Loucy (cell line): ENCODE data around the gene CLCNKA.
"Not testable (repeated sequence)": the region's sequence is repeated elsewhere in the genome, so short reads cannot be mapped to it uniquely, and the experiment has no call there.

Experiments used
- H2AFZ ChIP-seq: fragments of 200-600 bp; sonication (generic); 2 replicates; pipeline ENCODE4 v1.6.0; 2016; ENCODE audit warnings: antibody characterized with exemption, mild to moderate bottlenecking, low read length, moderate library complexity
- H3F3A ChIP-seq: fragments of 200-600 bp; 2 replicates; pipeline ENCODE4 v1.6.0; 2016; ENCODE audit warnings: antibody characterized with exemption, low read depth, mild to moderate bottlenecking
- H3K27me3 ChIP-seq: fragments of 200-600 bp; sonication (generic); 2 replicates; pipeline ENCODE4 v1.6.1; 2014; ENCODE audit warnings: low read length, mild to moderate bottlenecking; ENCODE audit not compliant: insufficient read depth, poor library complexity, severe bottlenecking
- H3K36me3 ChIP-seq: fragments of 200-600 bp; sonication (generic); 2 replicates; pipeline ENCODE4 v1.6.1; 2016; ENCODE audit warnings: low read length; ENCODE audit not compliant: insufficient read depth
- H3K4me1 ChIP-seq: fragments of 200-600 bp; sonication (generic); 2 replicates; pipeline ENCODE4 v1.5.1; 2014; ENCODE audit warnings: low read length, mild to moderate bottlenecking; ENCODE audit not compliant: insufficient read depth, poor library complexity, severe bottlenecking
- H3K4me2 ChIP-seq: fragments of 200-600 bp; sonication (generic); 2 replicates; pipeline ENCODE4 v1.6.0; 2014; ENCODE audit warnings: antibody characterized with exemption, low read length, low read depth, mild to moderate bottlenecking; ENCODE audit not compliant: poor library complexity, severe bottlenecking
- H3K4me3 ChIP-seq: fragments of 200-600 bp; sonication (generic); 2 replicates; pipeline ENCODE4 v1.5.1; 2014; ENCODE audit warnings: low read length, mild to moderate bottlenecking, mixed read lengths; ENCODE audit not compliant: poor library complexity, severe bottlenecking
- H3K79me2 ChIP-seq: fragments of 200-600 bp; sonication (generic); 2 replicates; pipeline ENCODE4 v1.6.1; 2014; ENCODE audit warnings: low read length; ENCODE audit not compliant: insufficient read depth
- H3K9ac ChIP-seq: fragments of 200-600 bp; sonication (generic); 2 replicates; pipeline ENCODE4 v1.6.0; 2014; ENCODE audit warnings: mild to moderate bottlenecking, low read depth, low read length, moderate library complexity; ENCODE audit not compliant: poor library complexity, severe bottlenecking
- H3K9me2 ChIP-seq: fragments of 200-600 bp; sonication (generic); replicated peaks from 2 replicates; pipeline ENCODE4 v1.6.1; 2016; ENCODE audit warnings: low read depth, low read length, mixed read lengths
- H3K9me3 ChIP-seq: fragments of 200-600 bp; sonication (generic); 2 replicates; pipeline ENCODE4 v1.6.1; 2014; ENCODE audit warnings: mild to moderate bottlenecking, antibody characterized with exemption, low read length, low read depth; ENCODE audit not compliant: insufficient read depth
- H4K20me1 ChIP-seq: fragments of 200-600 bp; sonication (generic); 2 replicates; pipeline ENCODE4 v1.6.0; 2014; ENCODE audit warnings: antibody characterized with exemption, low read length, mild to moderate bottlenecking; ENCODE audit not compliant: insufficient read depth, poor library complexity, severe bottlenecking
- CTCF ChIP-seq: fragments of 200-600 bp; sonication (generic); conservative IDR thresholded peaks from 2 replicates; pipeline ENCODE4 v1.5.1; 2014; ENCODE audit warnings: mild to moderate bottlenecking, antibody characterized with exemption, low read length
- EZH2phosphoT487 ChIP-seq: fragments of 200-600 bp; IDR thresholded peaks from 2 replicates; pipeline ENCODE4 v1.6.1; 2018; ENCODE audit warnings: antibody characterized with exemption, mild to moderate bottlenecking, moderate library complexity, borderline replicate concordance

Gene CLCNKA

GRCh38 chr1:16041200-16041599, 19.4 kb downstream of the CLCNKA start:
- no peaks in the 10 kb centered on the region for H4K20me1 ChIP-seq
- H3K36me3 ChIP-seq = no peaks in the 10 kb centered on the region
- no peaks in the 10 kb centered on the region for H3K4me1 ChIP-seq
- TF ChIP-seq EZH2phosphoT487 (no peak), CTCF (no peak)
- no peak overlapping the region for H3K4me3 ChIP-seq
- no peaks in the 10 kb centered on the region for H3K9me2 ChIP-seq
- no peak overlapping the region for H2AFZ ChIP-seq
- H3K9me3 ChIP-seq = no peaks in the 10 kb centered on the region
- H3K4me2 ChIP-seq = no peak overlapping the region
- no peak overlapping the region for H3K9ac ChIP-seq
- H3F3A ChIP-seq = no peaks in the 10 kb centered on the region
- no peaks in the 10 kb centered on the region for H3K27me3 ChIP-seq
- H3K79me2 ChIP-seq = no peaks in the 10 kb centered on the region

GRCh38 chr1:16042096-16042495, 20.3 kb downstream of the CLCNKA start:
- no peaks in the 10 kb centered on the region for H4K20me1 ChIP-seq
- H3K4me1 ChIP-seq = no peaks in the 10 kb centered on the region
- H3K27me3 ChIP-seq = no peaks in the 10 kb centered on the region
- no peak for TF ChIP-seq CTCF
- no peak for TF ChIP-seq EZH2phosphoT487
- H3K9me2 ChIP-seq = no peaks in the 10 kb centered on the region
- H3K4me2 ChIP-seq = no peak overlapping the region
- no peaks in the 10 kb centered on the region for H3K36me3 ChIP-seq
- H3K4me3 ChIP-seq = no peak overlapping the region
- H3K79me2 ChIP-seq = no peaks in the 10 kb centered on the region
- H3K9ac ChIP-seq = no peak overlapping the region
- no peaks in the 10 kb centered on the region for H3F3A ChIP-seq
- no peak overlapping the region for H2AFZ ChIP-seq
- no peaks in the 10 kb centered on the region for H3K9me3 ChIP-seq

- not testable (repeated sequence) for H3K4me3 ChIP-seq, H3K9ac ChIP-seq, H3K27me3 ChIP-seq, H3K9me3 ChIP-seq, H4K20me1 ChIP-seq, H3F3A ChIP-seq, H2AFZ ChIP-seq, H3K4me1 ChIP-seq, H3K79me2 ChIP-seq, H3K36me3 ChIP-seq, H3K4me2 ChIP-seq, H3K9me2 ChIP-seq
These were observed 20.8 kb downstream of the CLCNKA start for GRCh38 chr1:16042654-16043053.

GRCh38 chr1:16043521-16043920, 21.7 kb downstream of the CLCNKA start, which contains the start of gene CLCNKB:
Gene CLCNKB, plus strand, starts transcription at chr1:16043782. Its CDS starts 711 bp downstream, at chr1:16044493.
- no peak for TF ChIP-seq CTCF
- no peak for TF ChIP-seq EZH2phosphoT487
- Histone ChIP-seq H3K4me2 (no peak within 1 kb of the TSS), H2AFZ (no peak within 1 kb of the TSS), H3K9me3 (no peaks in the 10 kb centered on the region), H3K79me2 (no peaks in the 10 kb centered on the region), H3K27me3 (no peaks in the 10 kb centered on the region), H4K20me1 (no peaks in the 10 kb centered on the region), H3K9ac (no peak within 1 kb of the TSS), H3K4me3 (no peak within 1 kb of the TSS), H3K36me3 (no peaks in the 10 kb centered on the region), H3F3A (no peaks in the 10 kb centered on the region), H3K9me2 (no peaks in the 10 kb centered on the region), H3K4me1 (no peaks in the 10 kb centered on the region)
